HepG2 (cell line): ENCODE measurements around the gene ST3GAL5. TPM values are rescaled to one million over a fixed set of nuclear protein-coding genes. Genes with fewer than 3 reads are reported as not detected.

ENCODE experiments used
- ATAC-seq: fragments of 200-7000 bp; cut with Tn5 transposase; 3 replicates; pipeline ENCODE4 v1.9.1; 2020; ENCODE audit warnings: mild to moderate bottlenecking, moderate library complexity
- BruUV-seq: library from RNA; stranded (reverse); fragments of 400-500 nt; replicated peaks from 2 replicates; lab custom pipeline; 2021; lab: Mats Ljungman, UMichigan
- CTCF ChIA-PET: fragments of 300-600 bp; formaldehyde crosslinking; extraction: SDS; loops from one replicate; lab custom pipeline; 2021; ENCODE audit warnings: low total read pairs, inconsistent platforms, low intra/inter-chr PET ratio; lab: Yijun Ruan, JAX
- POLR2A ChIA-PET: fragments of 350-600 bp; sonication (Branson Sonifier 250); formaldehyde crosslinking; loops from one replicate; lab custom pipeline; 2020; ENCODE audit warnings: antibody characterized with exemption, inconsistent platforms; lab: Yijun Ruan, JAX
- DNase-seq: peaks from one replicate; pipeline ENCODE4 v3.0.0-alpha.2; 2015; ENCODE audit warnings: low spot score
- FAIRE-seq: peaks from 3 replicates; lab custom pipeline; 2011; peaks lifted over from hg19 to GRCh38; lab: Jason Lieb, UNC
- H2AFZ ChIP-seq: one replicate; pipeline ENCODE4 v1.6.1; 2011; ENCODE audit warnings: low read length, inconsistent platforms
- H3K27ac ChIP-seq: fragments of 300-600 bp; 3 replicates; pipeline ENCODE4 v1.8.0; 2011; ENCODE audit warnings: mixed run types, mild to moderate bottlenecking, mixed read lengths, low read length, inconsistent platforms; ENCODE audit not compliant: insufficient read depth; ENCODE audit errors: extremely low read length
- H3K27me3 ChIP-seq, 2 experiments: fragments of 200-600 bp in 1 of 2; 2 replicates in 1 of 2; 3 replicates in 1 of 2; pipeline versions ENCODE4 v1.6.0 to v1.8.0; 2011; ENCODE audit warnings: low read length in 2 of 2, mild to moderate bottlenecking in 2 of 2, moderate library complexity in 2 of 2, inconsistent platforms in 1 of 2; ENCODE audit not compliant: insufficient read depth in 2 of 2, control insufficient read depth in 1 of 2
- H3K36me3 ChIP-seq, 2 experiments: fragments of 200-600 bp in 1 of 2; replicated peaks in 1 of 2; 2 replicates in 1 of 2; 3 replicates in 1 of 2; pipeline versions ENCODE4 v1.5.1 to v1.8.0; 2011; ENCODE audit warnings: low read length in 2 of 2, inconsistent platforms in 1 of 2; ENCODE audit not compliant: insufficient read depth in 2 of 2, control insufficient read depth in 1 of 2
- H3K4me1 ChIP-seq: 2 replicates; pipeline ENCODE4 v1.5.1; 2012; ENCODE audit warnings: low read length, inconsistent platforms; ENCODE audit not compliant: insufficient read depth
- H3K4me2 ChIP-seq: 2 replicates; pipeline ENCODE4 v1.6.0; 2011; ENCODE audit warnings: low read depth, low read length, inconsistent platforms
- H3K4me3 ChIP-seq, 3 experiments: fragments of 200-600 bp in 1 of 3; sonication (generic), shearing (Covaris generic) in 1 of 3; replicated peaks in 1 of 3; 2 replicates each; pipeline ENCODE4 v1.5.1; 2011 to 2016; ENCODE audit warnings: low read length in 3 of 3, inconsistent platforms in 2 of 3, low read depth in 2 of 3, mild to moderate bottlenecking in 2 of 3, control low read depth in 1 of 3, mixed read lengths in 1 of 3; ENCODE audit not compliant: insufficient read depth in 1 of 3
- H3K79me2 ChIP-seq: one replicate; pipeline ENCODE4 v1.6.1; 2011; ENCODE audit warnings: low read length, inconsistent platforms; ENCODE audit not compliant: insufficient read depth
- H3K9ac ChIP-seq: 2 replicates; pipeline ENCODE4 v1.6.0; 2011; ENCODE audit warnings: mild to moderate bottlenecking, low read depth, low read length, inconsistent platforms; ENCODE audit not compliant: insufficient read depth
- H3K9me3 ChIP-seq: 2 replicates; pipeline ENCODE4 v1.5.1; 2012; ENCODE audit warnings: mild to moderate bottlenecking, low read length
- H4K20me1 ChIP-seq: 2 replicates; pipeline ENCODE4 v1.6.0; 2011; ENCODE audit warnings: inconsistent platforms, mild to moderate bottlenecking, low read length, moderate library complexity; ENCODE audit not compliant: insufficient read depth
- ESRRA ChIP-seq: sonication (generic); formaldehyde crosslinking; IDR thresholded peaks from 2 replicates; pipeline ENCODE4 v1.5.1; 2020; ENCODE audit warnings: mild to moderate bottlenecking, low read depth, missing genetic modification reagents
- ISL2 ChIP-seq: sonication (generic); formaldehyde crosslinking; IDR thresholded peaks from 2 replicates; pipeline ENCODE4 v1.5.0; 2020; ENCODE audit warnings: missing genetic modification reagents
- KDM3A ChIP-seq: IDR thresholded peaks from 2 replicates; pipeline ENCODE4 v1.6.1; 2018; ENCODE audit warnings: low read depth, missing compliant biosample characterization
- REL ChIP-seq: sonication (generic); formaldehyde crosslinking; conservative IDR thresholded peaks from 2 replicates; pipeline ENCODE4 v1.8.0; 2022; ENCODE audit warnings: mild to moderate bottlenecking, missing genetic modification reagents, moderate library complexity
- RORA ChIP-seq: sonication (generic); formaldehyde crosslinking; IDR thresholded peaks from 2 replicates; pipeline ENCODE4 v1.5.0; 2020; ENCODE audit warnings: mild to moderate bottlenecking, missing genetic modification reagents, moderate library complexity
- SIN3A ChIP-seq: IDR thresholded peaks from 2 replicates; pipeline ENCODE4 v1.6.1; 2011; ENCODE audit warnings: low read depth, mild to moderate bottlenecking, control low read depth, low read length, borderline replicate concordance
- SMC3 ChIP-seq: IDR thresholded peaks from 2 replicates; pipeline ENCODE4 v1.6.1; 2011; ENCODE audit warnings: low read length, improper control_type of control experiment
- SRF ChIP-seq: IDR thresholded peaks from 2 replicates; pipeline ENCODE4 v1.6.1; 2011; ENCODE audit warnings: mild to moderate bottlenecking, low read depth, low read length, moderate library complexity
- ZBTB20 ChIP-seq: sonication (generic); formaldehyde crosslinking; IDR thresholded peaks from 2 replicates; pipeline ENCODE4 v1.8.1; 2023; ENCODE audit warnings: missing genetic modification reagents, low read depth, mild to moderate bottlenecking, borderline replicate concordance
- ZNF598 ChIP-seq: sonication (generic); formaldehyde crosslinking; IDR thresholded peaks from 2 replicates; pipeline ENCODE4 v1.5.1; 2020; ENCODE audit warnings: mild to moderate bottlenecking, missing genetic modification reagents, borderline replicate concordance
- ZNF7 ChIP-seq: IDR thresholded peaks from 2 replicates; pipeline ENCODE4 v1.6.1; 2016; ENCODE audit warnings: missing biosample characterization, missing genetic modification reagents
- ZSCAN20 ChIP-seq: sonication (generic); formaldehyde crosslinking; IDR thresholded peaks from 2 replicates; pipeline ENCODE4 v1.4.0; 2020; ENCODE audit warnings: missing genetic modification reagents, mild to moderate bottlenecking, borderline replicate concordance
- ZZZ3 ChIP-seq: sonication (generic); formaldehyde crosslinking; IDR thresholded peaks from 2 replicates; pipeline ENCODE4 v1.4.0; 2020; ENCODE audit warnings: missing genetic modification reagents, mild to moderate bottlenecking, borderline replicate concordance
- WGBS: methylation state at CpG from one replicate; pipeline ENCODE4 v1.1.6; 2017; ENCODE audit warnings: low lambda C conversion rate; 5-methylcytosine and 5-hydroxymethylcytosine counted together
- in situ Hi-C: cut with HindIII; loops from 2 replicates; pipeline ENCODE4 v1.10.0; 2017; ENCODE audit warnings: low pct_unique_long_range_greater_than_20kb; ENCODE audit not compliant: extremely low pct_ligation_motif_present
- intact Hi-C: fragments of 100-400 bp; cut with micrococcal nuclease; formaldehyde crosslinking; loops from one replicate; pipeline ENCODE4 v1.10.0; 2022; ENCODE audit not compliant: unreplicated experiment
- polyA plus RNA-seq, 8 experiments: library from polyadenylated mRNA; depleted of rRNA in 3 of 8; stranded (reverse) in 7 of 8; unstranded in 1 of 8; fragments of >200 nt; fragmentation: Illumina TruSeq in 4 of 8; extraction: Trizol in 4 of 8; gene quantifications; 2 replicates each; pipeline versions ENCODE4 v1.2.1 to v1.2.3, GENCODE V29; 2011 to 2016; ENCODE audit warnings: low read depth in 4 of 8, missing spikeins in 1 of 8, mixed read lengths in 1 of 8; ENCODE audit not compliant: insufficient read depth in 1 of 8
- total RNA-seq, 5 experiments: library from RNA; depleted of rRNA; stranded (reverse); fragments of >200 nt; fragmentation: Illumina TruSeq; extraction: Trizol; gene quantifications; 2 replicates each; pipeline ENCODE4 v1.2.3, GENCODE V29; 2016; ENCODE audit warnings: low read depth in 1 of 5
- TF ChIP-seq, protein P1 (sequence below): sonication (generic); formaldehyde crosslinking; conservative IDR thresholded peaks from 2 replicates; pipeline ENCODE4 v1.8.1; 2023; ENCODE audit warnings: missing genetic modification reagents
- TF ChIP-seq, protein P2 (sequence below): sonication (generic); formaldehyde crosslinking; IDR thresholded peaks from 2 replicates; pipeline ENCODE4 v1.4.0; 2020; ENCODE audit warnings: missing genetic modification reagents
- TF ChIP-seq, protein P3 (sequence below): sonication (generic); formaldehyde crosslinking; IDR thresholded peaks from 2 replicates; pipeline ENCODE4 v1.8.1; 2022; ENCODE audit warnings: low read depth, mild to moderate bottlenecking, missing genetic modification reagents
- TF ChIP-seq, protein P4 (sequence below): sonication (generic); formaldehyde crosslinking; IDR thresholded peaks from 2 replicates; pipeline ENCODE4 v1.4.0; 2020; ENCODE audit warnings: missing genetic modification reagents, borderline replicate concordance

ST3GAL5 gene
- total and polyA plus RNA-seq, 2 of the 13 experiments (the other 11 are each of a cell fraction or from before 2014, with no cell fraction given), result 1.3 to 2.0 TPM

DNA sequence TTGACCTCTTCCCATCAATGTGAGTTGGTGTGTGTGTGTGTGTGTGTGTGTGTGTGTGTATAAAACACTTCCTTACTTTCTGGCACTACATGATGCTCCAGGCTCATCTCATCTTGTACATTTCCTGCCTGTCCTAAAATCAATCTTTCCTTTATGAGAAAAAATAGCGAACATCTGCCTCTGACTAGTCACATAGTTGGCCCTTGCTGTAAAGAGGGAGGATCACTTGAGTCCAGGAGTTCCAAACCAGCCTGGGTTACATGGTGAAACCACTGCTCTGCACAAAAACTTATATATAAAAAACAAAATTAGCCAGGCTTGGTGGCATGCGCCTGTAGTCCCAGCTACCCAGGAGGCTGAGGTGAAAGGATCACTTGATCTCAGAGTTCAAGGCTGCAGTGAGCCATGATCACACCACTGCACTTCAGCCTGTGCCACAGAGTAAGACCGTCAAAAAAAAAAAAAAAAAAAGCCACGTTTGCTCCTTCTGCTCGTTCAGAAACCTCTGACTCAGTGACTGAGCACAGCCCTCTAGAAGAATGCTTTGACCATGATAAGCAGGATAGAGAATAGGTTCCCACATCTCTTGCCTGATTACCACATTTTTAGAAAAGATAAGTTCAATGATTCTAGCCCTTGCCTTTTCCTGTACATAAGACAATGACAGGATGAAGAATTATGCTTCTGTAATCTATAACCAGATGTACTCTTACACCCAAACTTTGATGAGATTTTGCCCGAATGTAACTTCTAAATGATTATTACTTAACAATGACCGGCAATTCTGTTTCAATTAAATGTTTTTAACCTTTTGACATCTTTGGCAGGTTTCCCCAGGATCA is 45.2 kb upstream of the ST3GAL5 start:
- DNase-seq, result no peak
- ChIA-PET POLR2A (no interaction called here), CTCF (no interaction called here)
- no peaks in the 10 kb centered on the region for H3K36me3 ChIP-seq
- no peak overlapping the region for H2AFZ ChIP-seq
- no peak overlapping the region for H3K27ac ChIP-seq
- no TSS peak for BruUV-seq
- H4K20me1 ChIP-seq, result no peaks in the 10 kb centered on the region
- no peaks in the 10 kb centered on the region for H3K27me3 ChIP-seq
- no peak for FAIRE-seq
- no peak for ATAC-seq
- 0 out of 2 replicates have a peak, but pooled peaks cover 5% of the 10 kb centered on the region for H3K4me1 ChIP-seq
- H3K4me3 ChIP-seq, result no peak overlapping the region
- no peaks in the 10 kb centered on the region for H3K9me3 ChIP-seq
- H3K4me2 ChIP-seq, result no peak overlapping the region
- in situ Hi-C loops, result no loop called here
- no peak overlapping the region for H3K9ac ChIP-seq
- WGBS, result 22% methylated on average over 7 of the region's 7 CpGs
- intact Hi-C loops, result no loop called here
- H3K79me2 ChIP-seq, result no peaks in the 10 kb centered on the region
- TF ChIP-seq ESRRA (CRISPR knock-in tag) (no peak), ZSCAN20 (CRISPR knock-in tag) (no peak), RORA (CRISPR knock-in tag) (no peak), KDM3A (CRISPR knock-in tag) (no peak), SRF (no peak), ZNF598 (CRISPR knock-in tag) (no peak), SIN3A (no peak), SMC3 (no peak), ISL2 (CRISPR knock-in tag) (no peak), REL (CRISPR knock-in tag) (no peak), ZBTB20 (CRISPR knock-in tag) (no peak), ZNF7 (CRISPR knock-in tag) (no peak), ZZZ3 (CRISPR knock-in tag) (no peak)
- TF ChIP-seq, protein P1, sequence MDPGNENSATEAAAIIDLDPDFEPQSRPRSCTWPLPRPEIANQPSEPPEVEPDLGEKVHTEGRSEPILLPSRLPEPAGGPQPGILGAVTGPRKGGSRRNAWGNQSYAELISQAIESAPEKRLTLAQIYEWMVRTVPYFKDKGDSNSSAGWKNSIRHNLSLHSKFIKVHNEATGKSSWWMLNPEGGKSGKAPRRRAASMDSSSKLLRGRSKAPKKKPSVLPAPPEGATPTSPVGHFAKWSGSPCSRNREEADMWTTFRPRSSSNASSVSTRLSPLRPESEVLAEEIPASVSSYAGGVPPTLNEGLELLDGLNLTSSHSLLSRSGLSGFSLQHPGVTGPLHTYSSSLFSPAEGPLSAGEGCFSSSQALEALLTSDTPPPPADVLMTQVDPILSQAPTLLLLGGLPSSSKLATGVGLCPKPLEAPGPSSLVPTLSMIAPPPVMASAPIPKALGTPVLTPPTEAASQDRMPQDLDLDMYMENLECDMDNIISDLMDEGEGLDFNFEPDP (CRISPR knock-in tag), result no peak
- TF ChIP-seq, protein P2, sequence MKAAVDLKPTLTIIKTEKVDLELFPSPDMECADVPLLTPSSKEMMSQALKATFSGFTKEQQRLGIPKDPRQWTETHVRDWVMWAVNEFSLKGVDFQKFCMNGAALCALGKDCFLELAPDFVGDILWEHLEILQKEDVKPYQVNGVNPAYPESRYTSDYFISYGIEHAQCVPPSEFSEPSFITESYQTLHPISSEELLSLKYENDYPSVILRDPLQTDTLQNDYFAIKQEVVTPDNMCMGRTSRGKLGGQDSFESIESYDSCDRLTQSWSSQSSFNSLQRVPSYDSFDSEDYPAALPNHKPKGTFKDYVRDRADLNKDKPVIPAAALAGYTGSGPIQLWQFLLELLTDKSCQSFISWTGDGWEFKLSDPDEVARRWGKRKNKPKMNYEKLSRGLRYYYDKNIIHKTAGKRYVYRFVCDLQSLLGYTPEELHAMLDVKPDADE (CRISPR knock-in tag), result no peak
- TF ChIP-seq, protein P3, sequence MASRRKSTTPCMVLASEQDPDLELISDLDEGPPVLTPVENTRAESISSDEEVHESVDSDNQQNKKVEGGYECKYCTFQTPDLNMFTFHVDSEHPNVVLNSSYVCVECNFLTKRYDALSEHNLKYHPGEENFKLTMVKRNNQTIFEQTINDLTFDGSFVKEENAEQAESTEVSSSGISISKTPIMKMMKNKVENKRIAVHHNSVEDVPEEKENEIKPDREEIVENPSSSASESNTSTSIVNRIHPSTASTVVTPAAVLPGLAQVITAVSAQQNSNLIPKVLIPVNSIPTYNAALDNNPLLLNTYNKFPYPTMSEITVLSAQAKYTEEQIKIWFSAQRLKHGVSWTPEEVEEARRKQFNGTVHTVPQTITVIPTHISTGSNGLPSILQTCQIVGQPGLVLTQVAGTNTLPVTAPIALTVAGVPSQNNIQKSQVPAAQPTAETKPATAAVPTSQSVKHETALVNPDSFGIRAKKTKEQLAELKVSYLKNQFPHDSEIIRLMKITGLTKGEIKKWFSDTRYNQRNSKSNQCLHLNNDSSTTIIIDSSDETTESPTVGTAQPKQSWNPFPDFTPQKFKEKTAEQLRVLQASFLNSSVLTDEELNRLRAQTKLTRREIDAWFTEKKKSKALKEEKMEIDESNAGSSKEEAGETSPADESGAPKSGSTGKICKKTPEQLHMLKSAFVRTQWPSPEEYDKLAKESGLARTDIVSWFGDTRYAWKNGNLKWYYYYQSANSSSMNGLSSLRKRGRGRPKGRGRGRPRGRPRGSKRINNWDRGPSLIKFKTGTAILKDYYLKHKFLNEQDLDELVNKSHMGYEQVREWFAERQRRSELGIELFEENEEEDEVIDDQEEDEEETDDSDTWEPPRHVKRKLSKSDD (CRISPR knock-in tag), result no peak
- TF ChIP-seq, protein P4, sequence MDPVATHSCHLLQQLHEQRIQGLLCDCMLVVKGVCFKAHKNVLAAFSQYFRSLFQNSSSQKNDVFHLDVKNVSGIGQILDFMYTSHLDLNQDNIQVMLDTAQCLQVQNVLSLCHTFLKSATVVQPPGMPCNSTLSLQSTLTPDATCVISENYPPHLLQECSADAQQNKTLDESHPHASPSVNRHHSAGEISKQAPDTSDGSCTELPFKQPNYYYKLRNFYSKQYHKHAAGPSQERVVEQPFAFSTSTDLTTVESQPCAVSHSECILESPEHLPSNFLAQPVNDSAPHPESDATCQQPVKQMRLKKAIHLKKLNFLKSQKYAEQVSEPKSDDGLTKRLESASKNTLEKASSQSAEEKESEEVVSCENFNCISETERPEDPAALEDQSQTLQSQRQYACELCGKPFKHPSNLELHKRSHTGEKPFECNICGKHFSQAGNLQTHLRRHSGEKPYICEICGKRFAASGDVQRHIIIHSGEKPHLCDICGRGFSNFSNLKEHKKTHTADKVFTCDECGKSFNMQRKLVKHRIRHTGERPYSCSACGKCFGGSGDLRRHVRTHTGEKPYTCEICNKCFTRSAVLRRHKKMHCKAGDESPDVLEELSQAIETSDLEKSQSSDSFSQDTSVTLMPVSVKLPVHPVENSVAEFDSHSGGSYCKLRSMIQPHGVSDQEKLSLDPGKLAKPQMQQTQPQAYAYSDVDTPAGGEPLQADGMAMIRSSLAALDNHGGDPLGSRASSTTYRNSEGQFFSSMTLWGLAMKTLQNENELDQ (CRISPR knock-in tag), result no peak
